Neutrophil (primary cell): ENCODE results near the gene PTCRA.

Source experiments
- H3K27ac ChIP-seq: fragments of 200-600 bp; sonication (generic); 2 replicates; pipeline ENCODE4 v1.5.1; 2016; ENCODE audit warnings: mild to moderate bottlenecking, moderate library complexity
- H3K27me3 ChIP-seq: fragments of 200-600 bp; sonication (generic); 2 replicates; pipeline ENCODE4 v1.6.0; 2016; ENCODE audit warnings: mild to moderate bottlenecking
- H3K36me3 ChIP-seq: fragments of 200-600 bp; sonication (generic); 2 replicates; pipeline ENCODE4 v1.5.1; 2017
- H3K4me1 ChIP-seq, 2 experiments: fragments of 200-600 bp in 1 of 2; sonication (generic) in 1 of 2; 1 replicate in 1 of 2; 2 replicates in 1 of 2; pipeline versions ENCODE4 v1.5.1 to v1.6.1; 2013 to 2016; ENCODE audit warnings: low read depth in 1 of 2, low read length in 1 of 2, mild to moderate bottlenecking in 1 of 2, moderate library complexity in 1 of 2; ENCODE audit not compliant: control insufficient read depth in 1 of 2, insufficient read depth in 1 of 2
- H3K4me3 ChIP-seq, 2 experiments: fragments of 200-600 bp in 1 of 2; sonication (generic) in 1 of 2; 1 replicate in 1 of 2; 2 replicates in 1 of 2; pipeline ENCODE4 v1.5.1; 2013 to 2016; ENCODE audit warnings: low read depth in 1 of 2, low read length in 1 of 2, mild to moderate bottlenecking in 1 of 2, moderate library complexity in 1 of 2
- H3K9me3 ChIP-seq: fragments of 200-600 bp; sonication (generic); 2 replicates; pipeline ENCODE4 v1.5.1; 2016
- TF ChIP-seq, protein P1 (sequence below): fragments of 200-600 bp; sonication (generic); IDR thresholded peaks from 2 replicates; pipeline ENCODE4 v1.5.1; 2016; ENCODE audit warnings: antibody characterized with exemption

PTCRA gene

DNA sequence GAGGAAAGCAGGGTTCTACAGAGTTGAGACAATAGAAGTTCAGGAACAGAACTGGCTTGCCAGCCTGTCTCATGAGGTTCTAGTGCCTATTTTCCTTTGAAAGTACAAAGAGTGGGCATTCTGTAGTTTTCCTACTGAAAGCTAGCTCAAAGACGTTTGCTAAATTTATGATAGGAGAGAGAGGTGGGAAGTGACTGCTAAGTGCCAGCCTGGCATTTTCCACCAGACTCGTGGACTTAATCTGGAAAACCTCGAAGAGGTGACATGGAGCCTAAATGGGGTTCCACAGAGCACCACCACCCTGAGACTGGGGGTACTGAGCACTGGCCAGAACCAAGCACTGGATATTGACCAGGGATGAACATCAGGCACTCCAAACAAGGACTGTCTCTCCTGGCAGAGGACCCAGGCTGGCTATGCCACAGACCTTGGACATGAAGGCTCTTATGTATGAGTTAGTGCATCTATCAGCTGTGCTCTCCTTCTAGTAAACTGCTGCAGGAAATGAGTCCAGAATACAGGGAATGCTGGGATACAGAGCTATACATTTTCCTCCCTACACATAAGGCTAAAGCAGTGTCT lies 56.0 kb downstream of the PTCRA start:
- peaks cover 8 to 11% of the 10 kb centered on the region in 2 experiments for H3K4me1 ChIP-seq
- H3K27ac ChIP-seq = no peak overlapping the region
- H3K36me3 ChIP-seq = peaks cover 48% of the 10 kb centered on the region
- no peaks in the 10 kb centered on the region for H3K9me3 ChIP-seq
- TF ChIP-seq, protein P1, sequence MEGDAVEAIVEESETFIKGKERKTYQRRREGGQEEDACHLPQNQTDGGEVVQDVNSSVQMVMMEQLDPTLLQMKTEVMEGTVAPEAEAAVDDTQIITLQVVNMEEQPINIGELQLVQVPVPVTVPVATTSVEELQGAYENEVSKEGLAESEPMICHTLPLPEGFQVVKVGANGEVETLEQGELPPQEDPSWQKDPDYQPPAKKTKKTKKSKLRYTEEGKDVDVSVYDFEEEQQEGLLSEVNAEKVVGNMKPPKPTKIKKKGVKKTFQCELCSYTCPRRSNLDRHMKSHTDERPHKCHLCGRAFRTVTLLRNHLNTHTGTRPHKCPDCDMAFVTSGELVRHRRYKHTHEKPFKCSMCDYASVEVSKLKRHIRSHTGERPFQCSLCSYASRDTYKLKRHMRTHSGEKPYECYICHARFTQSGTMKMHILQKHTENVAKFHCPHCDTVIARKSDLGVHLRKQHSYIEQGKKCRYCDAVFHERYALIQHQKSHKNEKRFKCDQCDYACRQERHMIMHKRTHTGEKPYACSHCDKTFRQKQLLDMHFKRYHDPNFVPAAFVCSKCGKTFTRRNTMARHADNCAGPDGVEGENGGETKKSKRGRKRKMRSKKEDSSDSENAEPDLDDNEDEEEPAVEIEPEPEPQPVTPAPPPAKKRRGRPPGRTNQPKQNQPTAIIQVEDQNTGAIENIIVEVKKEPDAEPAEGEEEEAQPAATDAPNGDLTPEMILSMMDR = no peak
- no peaks in the 10 kb centered on the region for H3K27me3 ChIP-seq
- H3K4me3 ChIP-seq = no peak overlapping the region

DNA sequence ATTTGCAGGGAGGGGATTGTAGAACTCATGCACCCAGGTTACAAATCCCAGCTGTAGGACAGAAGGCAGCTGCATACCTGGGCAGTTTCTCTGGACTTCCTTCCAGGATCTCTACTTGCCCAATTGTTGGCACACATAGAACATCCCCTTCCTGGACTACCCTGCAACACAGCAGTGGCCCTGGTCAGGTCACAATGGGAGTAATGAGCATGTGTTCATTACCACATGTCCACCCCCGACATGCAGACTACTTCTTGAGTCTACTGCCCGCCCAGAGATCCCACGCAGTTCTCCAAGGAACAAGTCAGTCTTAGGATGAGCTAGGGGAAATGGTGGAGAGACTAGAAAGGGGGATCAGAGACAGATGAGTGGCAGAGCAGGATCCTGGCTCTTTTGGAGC lies 58.1 kb downstream of the PTCRA start:
- peaks cover 29% of the 10 kb centered on the region for H3K36me3 ChIP-seq
- no peaks in the 10 kb centered on the region for H3K27me3 ChIP-seq
- peaks cover 23 to 28% of the 10 kb centered on the region in 2 experiments for H3K4me1 ChIP-seq
- no peak overlapping the region for H3K4me3 ChIP-seq
- TF ChIP-seq, protein P1 = no peak
- H3K27ac ChIP-seq = peak overlapping the region; percentile 41
- H3K9me3 ChIP-seq = no peaks in the 10 kb centered on the region

DNA sequence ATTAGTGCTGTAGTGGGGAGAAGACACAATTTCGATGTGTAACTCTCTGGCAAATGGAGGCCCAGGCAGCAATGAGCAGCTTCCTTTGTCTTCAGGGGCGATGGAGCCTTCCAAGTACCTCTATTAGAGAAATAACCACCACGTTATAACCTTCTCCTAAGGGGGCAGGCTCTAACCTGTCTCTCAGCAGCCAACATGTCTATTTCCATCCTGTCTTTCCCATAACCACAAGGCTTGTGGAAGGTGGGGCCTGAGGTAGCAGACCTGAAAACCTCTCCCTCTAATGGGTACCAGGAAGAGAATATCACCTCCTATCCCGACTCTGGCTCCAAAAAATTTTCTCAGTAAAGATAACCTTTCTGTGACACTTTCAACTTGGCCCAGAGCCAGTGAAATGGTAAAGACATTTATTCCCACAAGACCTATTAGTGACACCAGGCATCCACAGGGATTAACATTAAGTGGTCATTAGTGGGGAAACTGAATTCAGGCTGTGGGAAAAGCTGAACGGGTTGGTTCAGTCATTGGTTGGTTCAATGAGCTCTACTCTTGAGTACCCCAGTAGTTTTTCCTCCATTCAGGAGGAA lies 59.2 kb downstream of the PTCRA start:
- Histone ChIP-seq H3K27ac (no peak overlapping the region), H3K36me3 (peaks cover 18% of the 10 kb centered on the region), H3K4me1 (peaks cover 31 to 37% of the 10 kb centered on the region in 2 experiments), H3K4me3 (no peak overlapping the region), H3K9me3 (no peaks in the 10 kb centered on the region), H3K27me3 (no peaks in the 10 kb centered on the region)
- TF ChIP-seq, protein P1 = no peak
